GM12873 (cell line): ENCODE data around the gene CLDN4.

Experiments
- TF ChIP-seq, protein P1 (sequence below): IDR thresholded peaks from 2 replicates; pipeline ENCODE4 v1.5.1; 2012; ENCODE audit warnings: low read depth, mild to moderate bottlenecking, moderate library complexity, low read length, control low read depth; ENCODE audit not compliant: insufficient read depth; ENCODE audit errors: missing control alignments

The CLDN4 gene

GRCh38 chr7:73881352-73882046 lies 50.7 kb downstream of the CLDN4 start:
- TF ChIP-seq, protein P1, sequence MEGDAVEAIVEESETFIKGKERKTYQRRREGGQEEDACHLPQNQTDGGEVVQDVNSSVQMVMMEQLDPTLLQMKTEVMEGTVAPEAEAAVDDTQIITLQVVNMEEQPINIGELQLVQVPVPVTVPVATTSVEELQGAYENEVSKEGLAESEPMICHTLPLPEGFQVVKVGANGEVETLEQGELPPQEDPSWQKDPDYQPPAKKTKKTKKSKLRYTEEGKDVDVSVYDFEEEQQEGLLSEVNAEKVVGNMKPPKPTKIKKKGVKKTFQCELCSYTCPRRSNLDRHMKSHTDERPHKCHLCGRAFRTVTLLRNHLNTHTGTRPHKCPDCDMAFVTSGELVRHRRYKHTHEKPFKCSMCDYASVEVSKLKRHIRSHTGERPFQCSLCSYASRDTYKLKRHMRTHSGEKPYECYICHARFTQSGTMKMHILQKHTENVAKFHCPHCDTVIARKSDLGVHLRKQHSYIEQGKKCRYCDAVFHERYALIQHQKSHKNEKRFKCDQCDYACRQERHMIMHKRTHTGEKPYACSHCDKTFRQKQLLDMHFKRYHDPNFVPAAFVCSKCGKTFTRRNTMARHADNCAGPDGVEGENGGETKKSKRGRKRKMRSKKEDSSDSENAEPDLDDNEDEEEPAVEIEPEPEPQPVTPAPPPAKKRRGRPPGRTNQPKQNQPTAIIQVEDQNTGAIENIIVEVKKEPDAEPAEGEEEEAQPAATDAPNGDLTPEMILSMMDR = no peak

- TF ChIP-seq, protein P1 = no peak
Observed at GRCh38 chr7:73882047-73882402, 51.2 kb downstream of the CLDN4 start.
